ENCODE measurements around the gene SND1.

DNA sequence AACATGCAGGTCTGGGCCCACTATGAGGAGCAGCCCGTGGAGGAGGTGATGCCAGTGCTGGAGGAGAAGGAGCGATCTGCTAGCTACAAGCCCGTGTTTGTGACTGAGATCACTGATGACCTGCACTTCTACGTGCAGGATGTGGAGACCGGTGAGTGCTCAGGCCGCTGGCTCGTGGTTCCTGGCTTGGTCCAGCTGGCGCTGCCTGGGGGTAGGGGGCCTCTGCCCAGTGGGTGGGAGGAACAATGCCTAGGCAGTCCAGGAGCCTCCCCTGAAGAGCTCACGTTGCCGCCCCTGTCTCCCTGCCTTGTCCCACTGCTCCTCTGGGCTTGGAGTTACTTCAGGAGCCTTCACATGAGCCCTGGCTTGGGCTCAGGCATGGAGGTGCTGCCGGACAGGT, 429.4 kb downstream of the SND1 start:
- TF ChIP-seq, protein P1, sequence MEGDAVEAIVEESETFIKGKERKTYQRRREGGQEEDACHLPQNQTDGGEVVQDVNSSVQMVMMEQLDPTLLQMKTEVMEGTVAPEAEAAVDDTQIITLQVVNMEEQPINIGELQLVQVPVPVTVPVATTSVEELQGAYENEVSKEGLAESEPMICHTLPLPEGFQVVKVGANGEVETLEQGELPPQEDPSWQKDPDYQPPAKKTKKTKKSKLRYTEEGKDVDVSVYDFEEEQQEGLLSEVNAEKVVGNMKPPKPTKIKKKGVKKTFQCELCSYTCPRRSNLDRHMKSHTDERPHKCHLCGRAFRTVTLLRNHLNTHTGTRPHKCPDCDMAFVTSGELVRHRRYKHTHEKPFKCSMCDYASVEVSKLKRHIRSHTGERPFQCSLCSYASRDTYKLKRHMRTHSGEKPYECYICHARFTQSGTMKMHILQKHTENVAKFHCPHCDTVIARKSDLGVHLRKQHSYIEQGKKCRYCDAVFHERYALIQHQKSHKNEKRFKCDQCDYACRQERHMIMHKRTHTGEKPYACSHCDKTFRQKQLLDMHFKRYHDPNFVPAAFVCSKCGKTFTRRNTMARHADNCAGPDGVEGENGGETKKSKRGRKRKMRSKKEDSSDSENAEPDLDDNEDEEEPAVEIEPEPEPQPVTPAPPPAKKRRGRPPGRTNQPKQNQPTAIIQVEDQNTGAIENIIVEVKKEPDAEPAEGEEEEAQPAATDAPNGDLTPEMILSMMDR (IDR thresholded peaks at IDR 0.05; ENCODE audit: insufficient read depth, low read length) = no peak
- TF ChIP-seq, protein P2, sequence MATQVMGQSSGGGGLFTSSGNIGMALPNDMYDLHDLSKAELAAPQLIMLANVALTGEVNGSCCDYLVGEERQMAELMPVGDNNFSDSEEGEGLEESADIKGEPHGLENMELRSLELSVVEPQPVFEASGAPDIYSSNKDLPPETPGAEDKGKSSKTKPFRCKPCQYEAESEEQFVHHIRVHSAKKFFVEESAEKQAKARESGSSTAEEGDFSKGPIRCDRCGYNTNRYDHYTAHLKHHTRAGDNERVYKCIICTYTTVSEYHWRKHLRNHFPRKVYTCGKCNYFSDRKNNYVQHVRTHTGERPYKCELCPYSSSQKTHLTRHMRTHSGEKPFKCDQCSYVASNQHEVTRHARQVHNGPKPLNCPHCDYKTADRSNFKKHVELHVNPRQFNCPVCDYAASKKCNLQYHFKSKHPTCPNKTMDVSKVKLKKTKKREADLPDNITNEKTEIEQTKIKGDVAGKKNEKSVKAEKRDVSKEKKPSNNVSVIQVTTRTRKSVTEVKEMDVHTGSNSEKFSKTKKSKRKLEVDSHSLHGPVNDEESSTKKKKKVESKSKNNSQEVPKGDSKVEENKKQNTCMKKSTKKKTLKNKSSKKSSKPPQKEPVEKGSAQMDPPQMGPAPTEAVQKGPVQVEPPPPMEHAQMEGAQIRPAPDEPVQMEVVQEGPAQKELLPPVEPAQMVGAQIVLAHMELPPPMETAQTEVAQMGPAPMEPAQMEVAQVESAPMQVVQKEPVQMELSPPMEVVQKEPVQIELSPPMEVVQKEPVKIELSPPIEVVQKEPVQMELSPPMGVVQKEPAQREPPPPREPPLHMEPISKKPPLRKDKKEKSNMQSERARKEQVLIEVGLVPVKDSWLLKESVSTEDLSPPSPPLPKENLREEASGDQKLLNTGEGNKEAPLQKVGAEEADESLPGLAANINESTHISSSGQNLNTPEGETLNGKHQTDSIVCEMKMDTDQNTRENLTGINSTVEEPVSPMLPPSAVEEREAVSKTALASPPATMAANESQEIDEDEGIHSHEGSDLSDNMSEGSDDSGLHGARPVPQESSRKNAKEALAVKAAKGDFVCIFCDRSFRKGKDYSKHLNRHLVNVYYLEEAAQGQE (IDR thresholded peaks at IDR 0.05; ENCODE audit: insufficient replicate concordance, low read depth) = no peak

Data from HL-60 (cell line).